ENCODE data around the gene PLAAT2.

DNA sequence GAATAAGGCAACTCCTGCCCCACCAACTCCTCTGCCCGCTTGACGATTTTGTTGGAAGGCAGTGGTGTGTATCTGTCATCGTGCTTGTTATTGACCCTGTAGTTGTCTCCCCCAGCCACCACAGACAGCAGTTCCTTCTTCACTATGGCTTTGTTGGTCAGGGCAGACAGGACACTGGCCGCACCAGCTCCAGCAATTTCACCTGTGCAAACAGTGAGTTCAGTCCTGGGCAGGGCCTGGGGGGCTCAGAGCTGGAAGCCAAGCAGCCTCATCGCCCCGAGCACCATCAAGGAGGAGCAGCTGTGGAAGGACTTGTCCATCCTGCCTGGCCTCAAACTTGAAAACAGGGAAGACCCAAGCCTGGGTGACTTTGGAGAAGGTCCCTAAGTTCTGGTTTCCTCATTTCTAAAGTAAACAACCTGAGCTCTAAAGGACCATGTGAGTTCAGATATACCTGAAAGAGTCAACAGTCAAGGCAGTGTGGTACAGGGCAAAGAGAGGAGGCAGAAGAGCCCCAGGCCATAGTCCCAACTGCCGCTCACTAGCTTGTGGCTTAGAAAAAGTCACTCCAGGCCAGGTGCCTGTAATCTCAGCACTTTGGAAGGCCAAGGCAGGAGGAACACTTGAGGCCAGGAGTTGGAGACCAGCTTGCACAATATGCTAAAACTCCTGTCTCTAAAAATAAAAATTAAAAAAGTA lies 4.6 kb downstream of the PLAAT2 start:
- TF ChIP-seq, protein P1, sequence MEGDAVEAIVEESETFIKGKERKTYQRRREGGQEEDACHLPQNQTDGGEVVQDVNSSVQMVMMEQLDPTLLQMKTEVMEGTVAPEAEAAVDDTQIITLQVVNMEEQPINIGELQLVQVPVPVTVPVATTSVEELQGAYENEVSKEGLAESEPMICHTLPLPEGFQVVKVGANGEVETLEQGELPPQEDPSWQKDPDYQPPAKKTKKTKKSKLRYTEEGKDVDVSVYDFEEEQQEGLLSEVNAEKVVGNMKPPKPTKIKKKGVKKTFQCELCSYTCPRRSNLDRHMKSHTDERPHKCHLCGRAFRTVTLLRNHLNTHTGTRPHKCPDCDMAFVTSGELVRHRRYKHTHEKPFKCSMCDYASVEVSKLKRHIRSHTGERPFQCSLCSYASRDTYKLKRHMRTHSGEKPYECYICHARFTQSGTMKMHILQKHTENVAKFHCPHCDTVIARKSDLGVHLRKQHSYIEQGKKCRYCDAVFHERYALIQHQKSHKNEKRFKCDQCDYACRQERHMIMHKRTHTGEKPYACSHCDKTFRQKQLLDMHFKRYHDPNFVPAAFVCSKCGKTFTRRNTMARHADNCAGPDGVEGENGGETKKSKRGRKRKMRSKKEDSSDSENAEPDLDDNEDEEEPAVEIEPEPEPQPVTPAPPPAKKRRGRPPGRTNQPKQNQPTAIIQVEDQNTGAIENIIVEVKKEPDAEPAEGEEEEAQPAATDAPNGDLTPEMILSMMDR (IDR thresholded peaks at IDR 0.05): no peak
- TF ChIP-seq POLR2A (IDR thresholded peaks at IDR 0.05): no peak
